Upper lobe of left lung (tissue), 4 donors: ENCODE data around the gene FAM168A.

Source experiments
- EP300 ChIP-seq, 4 donors: sonication (generic); formaldehyde crosslinking; IDR thresholded peaks; one replicate each; pipeline ENCODE4 v1.5.1; 2017; ENCODE audit warnings: antibody characterized with exemption in 4 of 4, control low read depth in 2 of 4
- POLR2A ChIP-seq, 4 donors: fragments of 450-650 bp; IDR thresholded peaks; one replicate each; pipeline ENCODE4 v1.5.1; 2016 to 2017; ENCODE audit warnings: antibody characterized with exemption in 4 of 4, mild to moderate bottlenecking in 2 of 4
- TF ChIP-seq, protein P1 (sequence below), 6 experiments: fragments of 450-650 bp in 4 of 6; fragments of 200-600 bp in 2 of 6; sonication (generic) in 2 of 6; IDR thresholded peaks; one replicate each; pipeline ENCODE4 v1.5.1; 2016 to 2019; ENCODE audit warnings: antibody characterized with exemption in 6 of 6

DNA sequence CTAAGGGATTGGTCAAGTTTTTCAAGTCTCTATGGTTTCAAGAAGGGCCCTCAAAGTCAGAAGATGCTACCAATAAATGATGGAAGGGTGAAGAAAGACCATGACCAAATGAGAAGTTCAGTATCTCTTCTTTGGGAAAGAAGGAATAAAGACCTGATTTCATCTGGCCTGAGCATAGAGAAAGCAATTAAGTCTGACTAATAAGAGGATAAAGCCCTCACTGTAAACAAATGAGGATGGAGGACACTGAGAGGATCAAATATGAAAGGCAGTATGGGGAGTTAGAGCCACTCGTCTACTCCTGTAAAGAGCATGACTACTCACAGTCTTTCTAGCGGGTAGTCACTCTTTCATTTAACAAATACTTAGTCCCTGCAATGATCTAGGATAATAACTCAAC, 44.6 kb downstream of the FAM168A start:
- TF ChIP-seq EP300 (IDR thresholded peaks at IDR 0.05): no peak
- TF ChIP-seq, protein P1, sequence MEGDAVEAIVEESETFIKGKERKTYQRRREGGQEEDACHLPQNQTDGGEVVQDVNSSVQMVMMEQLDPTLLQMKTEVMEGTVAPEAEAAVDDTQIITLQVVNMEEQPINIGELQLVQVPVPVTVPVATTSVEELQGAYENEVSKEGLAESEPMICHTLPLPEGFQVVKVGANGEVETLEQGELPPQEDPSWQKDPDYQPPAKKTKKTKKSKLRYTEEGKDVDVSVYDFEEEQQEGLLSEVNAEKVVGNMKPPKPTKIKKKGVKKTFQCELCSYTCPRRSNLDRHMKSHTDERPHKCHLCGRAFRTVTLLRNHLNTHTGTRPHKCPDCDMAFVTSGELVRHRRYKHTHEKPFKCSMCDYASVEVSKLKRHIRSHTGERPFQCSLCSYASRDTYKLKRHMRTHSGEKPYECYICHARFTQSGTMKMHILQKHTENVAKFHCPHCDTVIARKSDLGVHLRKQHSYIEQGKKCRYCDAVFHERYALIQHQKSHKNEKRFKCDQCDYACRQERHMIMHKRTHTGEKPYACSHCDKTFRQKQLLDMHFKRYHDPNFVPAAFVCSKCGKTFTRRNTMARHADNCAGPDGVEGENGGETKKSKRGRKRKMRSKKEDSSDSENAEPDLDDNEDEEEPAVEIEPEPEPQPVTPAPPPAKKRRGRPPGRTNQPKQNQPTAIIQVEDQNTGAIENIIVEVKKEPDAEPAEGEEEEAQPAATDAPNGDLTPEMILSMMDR (IDR thresholded peaks at IDR 0.05): no peak
- TF ChIP-seq POLR2A (IDR thresholded peaks at IDR 0.05): no peak
